CD14-positive monocyte (primary cell): ENCODE measurements around the gene CFAP53. TPM values are rescaled to one million over a fixed set of nuclear protein-coding genes. Genes with fewer than 3 reads are reported as not detected.

Experiments used
- DNase-seq, 3 donors: peaks; one replicate each; pipeline ENCODE4 v3.0.0-alpha.2; 2011 to 2022
- H2AFZ ChIP-seq: 2 replicates; pipeline ENCODE4 v1.6.0; 2012; ENCODE audit warnings: mild to moderate bottlenecking, low read depth, low read length, inconsistent platforms; ENCODE audit not compliant: insufficient read depth, poor library complexity, severe bottlenecking
- H3K27ac ChIP-seq, 2 donors: 1 replicate in 1 of 2; 2 replicates in 1 of 2; pipeline ENCODE4 v1.5.1; 2012 to 2013; ENCODE audit warnings: low read length in 2 of 2, control low read depth in 1 of 2, inconsistent platforms in 1 of 2, low read depth in 1 of 2, mild to moderate bottlenecking in 1 of 2
- H3K27me3 ChIP-seq, 2 donors: one replicate each; pipeline versions ENCODE4 v1.6.0 to v1.6.1; 2011 to 2013; ENCODE audit warnings: low read length in 2 of 2; ENCODE audit not compliant: control insufficient read depth in 2 of 2, insufficient read depth in 2 of 2
- H3K36me3 ChIP-seq, 2 donors: replicated peaks in 1 of 2; 1 replicate in 1 of 2; 2 replicates in 1 of 2; pipeline versions ENCODE4 v1.5.1 to v1.6.1; 2012 to 2013; ENCODE audit warnings: low read length in 2 of 2, control low read depth in 1 of 2, inconsistent platforms in 1 of 2, mild to moderate bottlenecking in 1 of 2; ENCODE audit not compliant: insufficient read depth in 2 of 2, control insufficient read depth in 1 of 2
- H3K4me1 ChIP-seq, 2 donors: 1 replicate in 1 of 2; 2 replicates in 1 of 2; pipeline versions ENCODE4 v1.5.1 to v1.6.1; 2012 to 2013; ENCODE audit warnings: low read length in 2 of 2, control low read depth in 1 of 2, inconsistent platforms in 1 of 2, mild to moderate bottlenecking in 1 of 2, moderate library complexity in 1 of 2; ENCODE audit not compliant: insufficient read depth in 2 of 2, control insufficient read depth in 1 of 2
- H3K4me2 ChIP-seq: replicated peaks from 2 replicates; pipeline ENCODE3; 2012; ENCODE audit warnings: low read length, moderate library complexity, mild to moderate bottlenecking; ENCODE audit not compliant: poor library complexity, severe bottlenecking; ENCODE audit errors: extremely low read depth
- H3K4me3 ChIP-seq, 3 experiments: fragments of 200-600 bp in 1 of 3; sonication (generic) in 1 of 3; replicated peaks in 1 of 3; 1 replicate in 2 of 3; 2 replicates in 1 of 3; pipeline ENCODE4 v1.5.1; 2011 to 2013; ENCODE audit warnings: low read length in 3 of 3, mild to moderate bottlenecking in 3 of 3, control low read depth in 2 of 3, low read depth in 2 of 3, inconsistent platforms in 1 of 3, moderate library complexity in 1 of 3
- H3K79me2 ChIP-seq: 2 replicates; pipeline ENCODE4 v1.6.0; 2012; ENCODE audit warnings: mild to moderate bottlenecking, control low read depth, inconsistent platforms, low read length, moderate library complexity; ENCODE audit not compliant: insufficient read depth
- H3K9ac ChIP-seq: 2 replicates; pipeline ENCODE4 v1.6.0; 2017; ENCODE audit warnings: low read length, mild to moderate bottlenecking; ENCODE audit not compliant: insufficient read depth, poor library complexity, severe bottlenecking
- H3K9me3 ChIP-seq, 2 donors: replicated peaks in 1 of 2; 1 replicate in 1 of 2; 2 replicates in 1 of 2; pipeline versions ENCODE4 v1.5.1 to v1.6.1; 2012 to 2013; ENCODE audit warnings: low read length in 2 of 2, control low read depth in 1 of 2; ENCODE audit not compliant: control insufficient read depth in 1 of 2, insufficient read depth in 1 of 2
- H4K20me1 ChIP-seq: 2 replicates; pipeline ENCODE4 v1.6.0; 2012; ENCODE audit warnings: mild to moderate bottlenecking, low read length, control low read depth, moderate library complexity; ENCODE audit not compliant: insufficient read depth
- H3K27ac Mint-ChIP-seq, 7 donors: one replicate each; pipeline ENCODE4 v1.8.0; 2020; ENCODE audit warnings: mild to moderate bottlenecking in 7 of 7, mixed read lengths in 7 of 7, moderate library complexity in 6 of 7, inconsistent platforms in 2 of 7
- H3K27me3 Mint-ChIP-seq, 3 donors: one replicate each; pipeline ENCODE4 v1.8.0; 2021 to 2022; ENCODE audit warnings: low read depth in 3 of 3, mild to moderate bottlenecking in 3 of 3, mixed read lengths in 3 of 3, moderate library complexity in 3 of 3, inconsistent platforms in 1 of 3
- H3K36me3 Mint-ChIP-seq, 2 donors: one replicate each; pipeline ENCODE4 v1.8.0; 2020; ENCODE audit warnings: mixed read lengths in 2 of 2, inconsistent platforms in 1 of 2, mild to moderate bottlenecking in 1 of 2
- H3K4me1 Mint-ChIP-seq: one replicate; pipeline ENCODE4 v1.8.0; 2020; ENCODE audit warnings: mild to moderate bottlenecking, mixed read lengths
- H3K4me3 Mint-ChIP-seq, 2 donors: one replicate each; pipeline ENCODE4 v1.8.0; 2020; ENCODE audit warnings: mild to moderate bottlenecking in 2 of 2, mixed read lengths in 2 of 2, moderate library complexity in 1 of 2
- H3K9me3 Mint-ChIP-seq, 7 donors: one replicate each; pipeline ENCODE4 v1.8.0; 2020 to 2022; ENCODE audit warnings: mixed read lengths in 7 of 7, mild to moderate bottlenecking in 6 of 7, moderate library complexity in 6 of 7, inconsistent platforms in 2 of 7
- CTCF ChIP-seq: fragments of 200-600 bp; IDR thresholded peaks from one replicate; pipeline ENCODE4 v1.8.0; 2022; ENCODE audit warnings: antibody characterized with exemption, mild to moderate bottlenecking
- WGBS: methylation state at CpG from one replicate; pipeline ENCODE4 v1.1.5; 2013; ENCODE audit warnings: missing lambda C conversion rate; ENCODE audit not compliant: insufficient coverage; 5-methylcytosine and 5-hydroxymethylcytosine counted together
- intact Hi-C, 2 donors: fragments of 100-400 bp; cut with micrococcal nuclease; formaldehyde crosslinking; loops; one replicate each; pipeline versions ENCODE4 v1.15.0 to v1.15.1; 2023
- polyA plus RNA-seq, 3 donors: library from polyadenylated mRNA; depleted of rRNA in 1 of 3; unstranded in 2 of 3; stranded (reverse) in 1 of 3; fragments of 300-500 nt in 2 of 3; fragments of >200 nt in 1 of 3; fragmentation: Illumina TruSeq in 2 of 3; gene quantifications; 1 replicate in 2 of 3; 2 replicates in 1 of 3; pipeline ENCODE4 v1.2.3, GENCODE V29; 2012 to 2021

CFAP53 gene
- polyA plus RNA-seq, 3 donors, result 0.08 to 0.14 TPM; not detected in 1

- Histone ChIP-seq H3K79me2 (no peaks in the 10 kb centered on the region), H3K27ac (no peak overlapping the region), H3K9me3 (no peaks in the 10 kb centered on the region), H3K4me2 (no peak overlapping the region), H3K4me3 (no peak overlapping the region), H3K27me3 (peaks cover 4 to 7% of the 10 kb centered on the region in 2 donors), H3K9ac (no peak overlapping the region), H3K36me3 (no peaks in the 10 kb centered on the region), H2AFZ (no peak overlapping the region), H4K20me1 (no peaks in the 10 kb centered on the region), H3K4me1 (peaks cover 17 to 26% of the 10 kb centered on the region in 2 donors)
- no peak for TF ChIP-seq CTCF
- peaks cover 0 to 2% of the 10 kb centered on the region in 2 donors for H3K36me3 Mint-ChIP-seq
- intact Hi-C loops, result no loop called here
- H3K4me1 Mint-ChIP-seq, result peaks cover 23% of the 10 kb centered on the region
- H3K27ac Mint-ChIP-seq, result peak overlapping the region in 1 of 7 donors; percentile 5
- H3K27me3 Mint-ChIP-seq, result peaks cover 7 to 9% (median 9%) of the 10 kb centered on the region in 3 donors
- 100% methylated on average over 1 of the region's 7 CpGs for WGBS
- H3K4me3 Mint-ChIP-seq, result no peak overlapping the region
- peaks cover 0 to 6% (median 0%) of the 10 kb centered on the region in 7 donors for H3K9me3 Mint-ChIP-seq
- DNase-seq, result no peak
These were observed 46.2 kb upstream of the CFAP53 start for GRCh38 chr18:50312296-50313030.

GRCh38 chr18:50311650-50312049 is 45.4 kb upstream of the CFAP53 start:
- Histone ChIP-seq H4K20me1 (no peaks in the 10 kb centered on the region), H3K4me1 (peaks cover 24 to 34% of the 10 kb centered on the region in 2 donors), H3K27me3 (peaks cover 4 to 7% of the 10 kb centered on the region in 2 donors), H3K36me3 (no peaks in the 10 kb centered on the region), H3K27ac (no peak overlapping the region), H3K9ac (no peak overlapping the region), H3K4me3 (no peak overlapping the region), H3K9me3 (no peaks in the 10 kb centered on the region), H3K79me2 (no peaks in the 10 kb centered on the region), H2AFZ (no peak overlapping the region), H3K4me2 (no peak overlapping the region)
- peaks cover 30% of the 10 kb centered on the region for H3K4me1 Mint-ChIP-seq
- no CpG with 5 or more reads among the region's 3 CpGs for WGBS
- peak in 1 of 3 donors; percentile 15 for DNase-seq
- H3K27ac Mint-ChIP-seq, result peak overlapping the region in 1 of 7 donors; percentile 24
- H3K36me3 Mint-ChIP-seq, result peaks cover 0 to 2% of the 10 kb centered on the region in 2 donors
- no peak for TF ChIP-seq CTCF
- H3K9me3 Mint-ChIP-seq, result peaks cover 0 to 1% (median 0%) of the 10 kb centered on the region in 7 donors
- H3K27me3 Mint-ChIP-seq, result peaks cover 6 to 9% (median 6%) of the 10 kb centered on the region in 3 donors
- intact Hi-C loops, result no loop called here
- no peak overlapping the region for H3K4me3 Mint-ChIP-seq
